Pancreas (tissue), 10 donors: ENCODE data around the gene ST3GAL4. TPM values are rescaled to one million over a fixed set of nuclear protein-coding genes. Genes with fewer than 3 reads are reported as not detected.
A peak's percentile ranks its signal among the peaks of the same experiment; 100 is the strongest.

Experiments used
- ATAC-seq, 4 donors: fragments of 200-7000 bp; cut with Tn5 transposase; one replicate each; pipeline versions ENCODE4 v1.8.0 to v1.9.1; 2020; ENCODE audit warnings: mild to moderate bottlenecking in 4 of 4, moderate library complexity in 4 of 4
- DNase-seq, 6 donors: peaks; one replicate each; pipeline ENCODE4 v3.0.0-alpha.2; 2020
- FAIRE-seq: peaks from 2 replicates; lab custom pipeline; 2012; peaks lifted over from hg19 to GRCh38; lab: Jason Lieb, UNC
- H3K27ac ChIP-seq, 4 donors: fragments of 200-600 bp; sonication (generic); 1 replicate in 3 of 4; 2 replicates in 1 of 4; pipeline versions ENCODE4 v1.5.0 to v1.8.0; 2020
- H3K27me3 ChIP-seq, 4 donors: fragments of 200-600 bp; one replicate each; pipeline ENCODE4 v1.8.0; 2021
- H3K36me3 ChIP-seq, 3 donors: fragments of 200-600 bp; sonication (generic) in 1 of 3; one replicate each; pipeline versions ENCODE4 v1.5.0 to v1.8.0; 2020 to 2021
- H3K4me1 ChIP-seq, 3 donors: fragments of 200-600 bp; one replicate each; pipeline ENCODE4 v1.8.0; 2021
- H3K4me3 ChIP-seq, 4 donors: fragments of 200-600 bp; sonication (generic) in 2 of 4; one replicate each; pipeline versions ENCODE4 v1.5.0 to v1.8.0; 2020 to 2021
- H3K9me3 ChIP-seq, 4 donors: fragments of 200-600 bp; one replicate each; pipeline ENCODE4 v1.8.0; 2021
- WGBS, 2 donors: extraction: QIAGEN DNeasy Blood & Tissue Kit; methylation state at CpG; one replicate each; pipeline ENCODE4 v1.1.7; 2013; 5-methylcytosine and 5-hydroxymethylcytosine counted together
- intact Hi-C, 3 donors: fragments of 100-400 bp; cut with DNase I; formaldehyde crosslinking; loops; one replicate each; pipeline versions ENCODE4 v1.11.1 to v1.14.2; 2022
- polyA plus RNA-seq, 2 donors: library from polyadenylated mRNA; stranded (reverse); fragments of 200-250 nt; gene quantifications; one replicate each; pipeline ENCODE4 v1.2.3, GENCODE V29; 2013
- total RNA-seq, 6 donors: library from RNA; stranded (reverse); fragmentation: NEBNext Ultra II Directional in 4 of 6; extraction: Animal tissue kit (Norgen Biotek cat#: 25700) in 4 of 6; gene quantifications; one replicate each; pipeline versions ENCODE4 v1.2.1 to v1.2.4, GENCODE V29; 2021 to 2023
- TF ChIP-seq, protein P1 (sequence below), 4 donors: fragments of 200-600 bp; sonication (generic) in 3 of 4; IDR thresholded peaks; one replicate each; pipeline versions ENCODE4 v1.5.0 to v1.8.0; 2021; ENCODE audit warnings: antibody characterized with exemption in 4 of 4
- donor health status: healthy with polysubstance abuse.
- donor health status: DM: no; HTN: no; CAD: no; lungs with moderate emphysema.
- donor health status: DM: no; HTN: no; CAD: no.
- donor health status: control.
- donor health status: control.
- donor health status: Bipolar disorder and iron deficiency.
- donor health status: DM: yes; HTN: yes; CAD: no.
- donor health status: DM: no; HTN: no; CAD: no.
- donor health status: DM: no; HTN: no; CAD: no.
- donor health status: DM: yes; HTN: yes; CAD: no.

The ST3GAL4 gene
- total and polyA plus RNA-seq, 8 donors, result 2.6 to 12.9 (median 9.4) TPM

DNA sequence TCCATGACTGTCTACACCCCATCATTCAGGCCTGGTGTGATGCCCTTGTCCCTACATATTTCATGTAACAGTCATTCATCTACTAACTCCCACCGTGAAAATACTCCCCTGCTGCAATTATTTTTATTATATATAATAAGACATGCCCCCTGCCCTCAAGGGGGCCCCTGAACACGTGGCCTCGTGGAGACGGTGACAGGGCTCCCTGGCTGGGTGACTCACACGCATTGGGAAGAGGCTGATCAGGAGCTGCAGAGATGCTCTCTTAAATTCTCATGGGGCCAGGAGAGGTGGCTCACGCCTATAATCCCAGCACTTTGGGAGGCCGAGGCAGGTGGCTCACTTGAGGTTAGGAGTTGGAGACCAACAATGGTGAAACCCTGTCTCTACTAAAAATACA is 88.6 kb downstream of the ST3GAL4 start:
- TF ChIP-seq, protein P1, sequence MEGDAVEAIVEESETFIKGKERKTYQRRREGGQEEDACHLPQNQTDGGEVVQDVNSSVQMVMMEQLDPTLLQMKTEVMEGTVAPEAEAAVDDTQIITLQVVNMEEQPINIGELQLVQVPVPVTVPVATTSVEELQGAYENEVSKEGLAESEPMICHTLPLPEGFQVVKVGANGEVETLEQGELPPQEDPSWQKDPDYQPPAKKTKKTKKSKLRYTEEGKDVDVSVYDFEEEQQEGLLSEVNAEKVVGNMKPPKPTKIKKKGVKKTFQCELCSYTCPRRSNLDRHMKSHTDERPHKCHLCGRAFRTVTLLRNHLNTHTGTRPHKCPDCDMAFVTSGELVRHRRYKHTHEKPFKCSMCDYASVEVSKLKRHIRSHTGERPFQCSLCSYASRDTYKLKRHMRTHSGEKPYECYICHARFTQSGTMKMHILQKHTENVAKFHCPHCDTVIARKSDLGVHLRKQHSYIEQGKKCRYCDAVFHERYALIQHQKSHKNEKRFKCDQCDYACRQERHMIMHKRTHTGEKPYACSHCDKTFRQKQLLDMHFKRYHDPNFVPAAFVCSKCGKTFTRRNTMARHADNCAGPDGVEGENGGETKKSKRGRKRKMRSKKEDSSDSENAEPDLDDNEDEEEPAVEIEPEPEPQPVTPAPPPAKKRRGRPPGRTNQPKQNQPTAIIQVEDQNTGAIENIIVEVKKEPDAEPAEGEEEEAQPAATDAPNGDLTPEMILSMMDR (IDR thresholded peaks at IDR 0.05), result no peak
- no peaks in the 10 kb centered on the region for H3K4me1 ChIP-seq
- H3K36me3 ChIP-seq, result no peaks in the 10 kb centered on the region
- DNase-seq, result peak in 1 of 6 donors; percentile 27
- no peaks in the 10 kb centered on the region for H3K9me3 ChIP-seq
- no peak for FAIRE-seq
- H3K27ac ChIP-seq, result no peak overlapping the region
- peaks cover 0 to 4% (median 2%) of the 10 kb centered on the region in 4 donors for H3K27me3 ChIP-seq
- no peak for ATAC-seq
- intact Hi-C loops, result loop anchor here in 2 of 3 donors (5.0 to 10.0 kb wide), 3 partner anchors 33 to 901 kb away; no protein-coding TSS in a partner anchor
- WGBS, 2 donors, result 57 to 76% methylated on average over 7 of the region's 7 CpGs
- H3K4me3 ChIP-seq, result no peak overlapping the region

DNA sequence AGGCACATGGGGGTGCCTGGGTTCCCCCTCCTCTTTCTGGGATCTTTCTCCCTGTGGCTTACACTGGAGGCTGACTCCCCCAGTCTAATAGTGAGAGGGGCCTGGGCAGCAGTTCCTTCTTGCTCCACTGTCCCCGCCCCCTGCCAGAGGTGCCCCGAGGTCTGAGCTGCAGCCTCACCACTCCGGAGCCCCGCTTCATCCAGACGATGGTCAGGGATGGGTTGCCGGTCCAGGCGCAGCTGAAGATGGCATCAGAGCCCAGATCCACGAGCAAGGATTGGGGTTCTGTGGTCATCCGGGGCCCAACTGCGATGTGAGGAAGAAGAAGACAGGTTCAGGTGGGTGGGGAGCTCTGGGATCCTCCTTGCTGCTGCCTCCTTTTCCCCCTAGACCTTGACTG is 91.1 kb downstream of the ST3GAL4 start:
- Histone ChIP-seq H3K27ac (no peak overlapping the region), H3K4me3 (no peak overlapping the region), H3K4me1 (no peaks in the 10 kb centered on the region), H3K36me3 (no peaks in the 10 kb centered on the region), H3K27me3 (peaks cover 0 to 3% (median 0%) of the 10 kb centered on the region in 4 donors), H3K9me3 (no peaks in the 10 kb centered on the region)
- ATAC-seq (no peak), DNase-seq (no peak), FAIRE-seq (no peak)
- WGBS, 2 donors, result 58 to 67% methylated on average over 10 of the region's 10 CpGs
- intact Hi-C loops, result loop anchor here in 1 of 3 donors (10.0 kb wide), 2 partner anchors 538 to 898 kb away; no protein-coding TSS in a partner anchor
- TF ChIP-seq, protein P1 (IDR thresholded peaks at IDR 0.05), result no peak

DNA sequence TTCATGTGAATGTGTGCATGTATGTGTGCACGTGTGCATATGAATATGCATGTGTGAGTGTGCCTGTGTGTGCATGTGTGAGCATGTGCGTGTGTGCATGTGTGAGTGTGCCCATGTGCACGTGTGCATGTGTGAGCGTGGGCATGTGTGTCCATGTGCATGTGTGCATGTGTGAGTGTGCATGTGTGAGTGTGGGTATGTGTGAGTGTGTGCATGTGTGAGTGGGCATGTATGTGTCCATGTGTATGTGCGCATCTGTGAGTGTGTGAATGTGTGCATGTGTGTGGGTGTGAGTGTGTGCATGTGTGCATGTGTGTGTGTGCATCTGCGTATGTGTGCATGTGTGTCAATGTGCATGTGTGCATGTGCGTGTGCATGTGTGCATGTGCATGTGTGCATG is 94.7 kb downstream of the ST3GAL4 start:
- H3K27me3 ChIP-seq, result peaks cover 0 to 4% (median 0%) of the 10 kb centered on the region in 4 donors
- H3K4me1 ChIP-seq, result no peaks in the 10 kb centered on the region
- TF ChIP-seq, protein P1 (IDR thresholded peaks at IDR 0.05), result no peak
- H3K9me3 ChIP-seq, result no peaks in the 10 kb centered on the region
- FAIRE-seq (no peak), DNase-seq (no peak), ATAC-seq (no peak)
- no peak overlapping the region for H3K27ac ChIP-seq
- H3K36me3 ChIP-seq, result no peaks in the 10 kb centered on the region
- intact Hi-C loops, result no loop called here
- H3K4me3 ChIP-seq, result no peak overlapping the region
- WGBS, 2 donors, result 76 to 92% methylated on average over 7 of the region's 7 CpGs

DNA sequence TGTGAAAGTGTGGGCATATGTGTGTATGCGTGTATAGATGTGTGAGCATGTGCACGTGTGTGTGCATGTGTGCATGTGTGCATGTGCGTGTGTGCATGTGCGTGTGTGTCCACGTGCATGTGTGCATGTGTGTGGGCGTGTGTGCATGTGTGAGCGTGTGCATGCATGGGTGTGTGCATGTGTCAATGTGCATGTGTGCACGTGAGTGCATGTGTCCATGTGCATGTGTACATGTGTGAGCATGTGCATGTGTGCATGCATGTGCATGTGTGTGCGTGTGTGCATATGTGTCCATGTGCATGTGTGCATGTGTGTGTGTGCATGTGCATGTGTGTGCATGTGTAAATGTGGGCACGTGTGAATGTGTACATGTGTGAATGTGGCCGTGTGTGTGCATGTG is 95.3 kb downstream of the ST3GAL4 start:
- DNase-seq (no peak), ATAC-seq (no peak), FAIRE-seq (no peak)
- Histone ChIP-seq H3K36me3 (no peaks in the 10 kb centered on the region), H3K27ac (no peak overlapping the region), H3K4me3 (no peak overlapping the region), H3K27me3 (peaks cover 0 to 4% (median 0%) of the 10 kb centered on the region in 4 donors), H3K9me3 (no peaks in the 10 kb centered on the region), H3K4me1 (no peaks in the 10 kb centered on the region)
- 75 to 87% methylated on average over 11 of the region's 11 CpGs for WGBS, 2 donors
- TF ChIP-seq, protein P1 (IDR thresholded peaks at IDR 0.05), result no peak
- intact Hi-C loops, result no loop called here

DNA sequence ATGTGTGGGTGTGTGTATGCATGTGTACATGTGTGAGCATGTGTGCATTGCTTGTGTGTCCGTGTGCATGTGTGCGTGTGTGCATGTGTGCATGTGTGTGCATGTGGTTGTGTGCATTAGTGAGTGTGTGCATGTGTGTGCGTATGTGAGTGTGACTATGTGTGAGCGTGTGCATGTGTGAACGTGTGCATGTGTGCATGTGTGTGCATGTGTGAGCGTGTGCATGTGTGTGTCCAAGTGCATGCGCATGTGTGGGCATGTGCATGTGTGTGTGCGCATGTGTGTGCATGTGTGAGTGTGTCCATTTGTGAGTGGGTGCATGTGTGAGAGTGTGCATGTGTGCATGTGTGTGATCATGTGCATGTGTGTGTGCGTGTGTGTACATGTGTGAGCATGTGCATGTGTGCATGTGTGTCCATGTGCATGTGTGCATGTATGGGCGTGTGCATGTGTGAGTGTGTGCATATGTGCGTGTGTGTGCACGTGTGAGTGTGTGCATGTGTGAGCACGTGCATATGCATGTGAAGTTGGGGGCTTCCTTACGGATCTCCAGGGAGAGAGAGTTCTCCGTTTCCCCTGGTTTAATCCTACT is 95.8 kb downstream of the ST3GAL4 start:
- intact Hi-C loops, result no loop called here
- FAIRE-seq (no peak), DNase-seq (no peak), ATAC-seq (no peak)
- Histone ChIP-seq H3K27ac (no peak overlapping the region), H3K27me3 (peaks cover 0 to 4% (median 0%) of the 10 kb centered on the region in 4 donors), H3K4me3 (no peak overlapping the region), H3K4me1 (no peaks in the 10 kb centered on the region), H3K9me3 (no peaks in the 10 kb centered on the region), H3K36me3 (no peaks in the 10 kb centered on the region)
- 72 to 81% methylated on average over 15 of the region's 15 CpGs for WGBS, 2 donors
- TF ChIP-seq, protein P1 (IDR thresholded peaks at IDR 0.05), result no peak
